Peyer's patch (tissue), 4 donors: Measurements from ENCODE around the gene ATOSA.

Experiments
- CTCF ChIP-seq, 6 experiments: fragments of 450-650 bp in 4 of 6; fragments of 200-600 bp in 2 of 6; sonication (generic) in 1 of 6; IDR thresholded peaks; one replicate each; pipeline ENCODE4 v1.5.1; 2017 to 2019; ENCODE audit warnings: antibody characterized with exemption in 6 of 6, mild to moderate bottlenecking in 3 of 6, moderate library complexity in 1 of 6
- POLR2A ChIP-seq, 2 donors: fragments of 450-650 bp; IDR thresholded peaks; one replicate each; pipeline ENCODE4 v1.5.1; 2017; ENCODE audit warnings: antibody characterized with exemption in 2 of 2, mild to moderate bottlenecking in 2 of 2, moderate library complexity in 2 of 2

- TF ChIP-seq CTCF (IDR thresholded peaks at IDR 0.05) = no peak
- no peak for TF ChIP-seq POLR2A (IDR thresholded peaks at IDR 0.05)
These were observed 38.7 kb upstream of the ATOSA start for GRCh38 chr15:52717924-52718323.
